ENCODE measurements around the gene ADA.
"Not testable (repeated sequence)": the region's sequence is repeated elsewhere in the genome, so short reads cannot be mapped to it uniquely, and the experiment has no call there.

The ADA gene

GRCh38 chr20:44666066-44666465 is 14.6 kb upstream of the ADA start:
- TF ChIP-seq CTCF (conservative IDR thresholded peaks at IDR 0.05): no peak
- no peak overlapping the region for H3K27ac ChIP-seq

- no peak overlapping the region for H3K27ac ChIP-seq
- TF ChIP-seq CTCF (conservative IDR thresholded peaks at IDR 0.05): no peak
Measured at GRCh38 chr20:44664131-44664530, 12.6 kb upstream of the ADA start.

GRCh38 chr20:44662261-44662660 is 10.8 kb upstream of the ADA start:
- H3K27ac ChIP-seq: no peak overlapping the region
- TF ChIP-seq CTCF (conservative IDR thresholded peaks at IDR 0.05): no peak

- H3K27ac ChIP-seq: no peak overlapping the region
- TF ChIP-seq CTCF (conservative IDR thresholded peaks at IDR 0.05): no peak
Measured at GRCh38 chr20:44660581-44660980, 9.1 kb upstream of the ADA start.

GRCh38 chr20:44659931-44660330 is 8.4 kb upstream of the ADA start:
- no peak overlapping the region for H3K27ac ChIP-seq
- no peak for TF ChIP-seq CTCF (conservative IDR thresholded peaks at IDR 0.05)

- TF ChIP-seq CTCF (conservative IDR thresholded peaks at IDR 0.05): no peak
Measured at GRCh38 chr20:44658810-44659209, 7.3 kb upstream of the ADA start.

GRCh38 chr20:44657875-44658274 is 6.4 kb upstream of the ADA start:
- TF ChIP-seq CTCF (conservative IDR thresholded peaks at IDR 0.05): no peak
- no peak overlapping the region for H3K27ac ChIP-seq

More at GRCh38 chr20:44658810-44659209, 7.3 kb upstream of the ADA start:
- no peak overlapping the region for H3K27ac ChIP-seq

GRCh38 chr20:44656448-44656847 is 4.9 kb upstream of the ADA start:
- H3K27ac ChIP-seq: no peak overlapping the region
- no peak for TF ChIP-seq CTCF (conservative IDR thresholded peaks at IDR 0.05)

- H3K27ac ChIP-seq: not testable (repeated sequence)
Measured at GRCh38 chr20:44654210-44654609, 2.7 kb upstream of the ADA start.
